ENCODE data around the gene DNAH8.

GRCh38 chr6:38799529-38800184, 84.5 kb downstream of the DNAH8 start:
- TF ChIP-seq, protein P1, sequence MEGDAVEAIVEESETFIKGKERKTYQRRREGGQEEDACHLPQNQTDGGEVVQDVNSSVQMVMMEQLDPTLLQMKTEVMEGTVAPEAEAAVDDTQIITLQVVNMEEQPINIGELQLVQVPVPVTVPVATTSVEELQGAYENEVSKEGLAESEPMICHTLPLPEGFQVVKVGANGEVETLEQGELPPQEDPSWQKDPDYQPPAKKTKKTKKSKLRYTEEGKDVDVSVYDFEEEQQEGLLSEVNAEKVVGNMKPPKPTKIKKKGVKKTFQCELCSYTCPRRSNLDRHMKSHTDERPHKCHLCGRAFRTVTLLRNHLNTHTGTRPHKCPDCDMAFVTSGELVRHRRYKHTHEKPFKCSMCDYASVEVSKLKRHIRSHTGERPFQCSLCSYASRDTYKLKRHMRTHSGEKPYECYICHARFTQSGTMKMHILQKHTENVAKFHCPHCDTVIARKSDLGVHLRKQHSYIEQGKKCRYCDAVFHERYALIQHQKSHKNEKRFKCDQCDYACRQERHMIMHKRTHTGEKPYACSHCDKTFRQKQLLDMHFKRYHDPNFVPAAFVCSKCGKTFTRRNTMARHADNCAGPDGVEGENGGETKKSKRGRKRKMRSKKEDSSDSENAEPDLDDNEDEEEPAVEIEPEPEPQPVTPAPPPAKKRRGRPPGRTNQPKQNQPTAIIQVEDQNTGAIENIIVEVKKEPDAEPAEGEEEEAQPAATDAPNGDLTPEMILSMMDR (IDR thresholded peaks at IDR 0.05; ENCODE audit: insufficient read depth, low read length, poor library complexity, severe bottlenecking), result no peak
- TF ChIP-seq EZH2phosphoT487 (conservative IDR thresholded peaks at IDR 0.05; ENCODE audit: low read length), result no peak

Measured in SU-DHL-6 (cell line).